ENCODE data around the gene DHRS9. TPM values are rescaled to one million over a fixed set of nuclear protein-coding genes. Genes with fewer than 3 reads are reported as not detected.

DHRS9 gene
- total RNA-seq, 1 donor from 2014 or later: 5.8 TPM

DNA sequence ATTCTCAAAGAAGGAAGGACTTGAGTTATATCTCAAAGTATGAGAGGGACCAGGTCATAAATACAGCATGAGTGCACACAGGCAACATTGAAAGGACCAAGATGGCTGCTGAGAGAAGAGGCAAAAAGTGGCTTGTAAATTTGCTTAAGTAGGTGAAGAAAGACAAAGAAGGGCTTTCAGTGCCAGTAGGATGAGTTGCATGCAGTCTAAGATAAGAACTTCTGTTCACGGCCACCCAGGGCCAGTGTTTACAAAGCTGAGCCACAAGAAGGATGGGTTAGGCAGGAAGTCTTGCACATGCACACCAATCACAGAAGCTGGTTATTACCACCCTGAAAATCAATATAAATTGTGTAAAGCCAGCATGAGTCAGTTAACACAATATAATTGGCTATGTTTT, 35.1 kb upstream of the DHRS9 start:
- TF ChIP-seq, protein P1, sequence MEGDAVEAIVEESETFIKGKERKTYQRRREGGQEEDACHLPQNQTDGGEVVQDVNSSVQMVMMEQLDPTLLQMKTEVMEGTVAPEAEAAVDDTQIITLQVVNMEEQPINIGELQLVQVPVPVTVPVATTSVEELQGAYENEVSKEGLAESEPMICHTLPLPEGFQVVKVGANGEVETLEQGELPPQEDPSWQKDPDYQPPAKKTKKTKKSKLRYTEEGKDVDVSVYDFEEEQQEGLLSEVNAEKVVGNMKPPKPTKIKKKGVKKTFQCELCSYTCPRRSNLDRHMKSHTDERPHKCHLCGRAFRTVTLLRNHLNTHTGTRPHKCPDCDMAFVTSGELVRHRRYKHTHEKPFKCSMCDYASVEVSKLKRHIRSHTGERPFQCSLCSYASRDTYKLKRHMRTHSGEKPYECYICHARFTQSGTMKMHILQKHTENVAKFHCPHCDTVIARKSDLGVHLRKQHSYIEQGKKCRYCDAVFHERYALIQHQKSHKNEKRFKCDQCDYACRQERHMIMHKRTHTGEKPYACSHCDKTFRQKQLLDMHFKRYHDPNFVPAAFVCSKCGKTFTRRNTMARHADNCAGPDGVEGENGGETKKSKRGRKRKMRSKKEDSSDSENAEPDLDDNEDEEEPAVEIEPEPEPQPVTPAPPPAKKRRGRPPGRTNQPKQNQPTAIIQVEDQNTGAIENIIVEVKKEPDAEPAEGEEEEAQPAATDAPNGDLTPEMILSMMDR (IDR thresholded peaks at IDR 0.05; ENCODE audit: insufficient read depth, low read length, severe bottlenecking): no peak
- no peak overlapping the region for H3K4me3 ChIP-seq (ENCODE audit: low read depth, low read length)
- no peaks in the 10 kb centered on the region for H3K36me3 ChIP-seq (ENCODE audit: control insufficient read depth, insufficient read depth, low read length)
- DNase-seq (ENCODE audit: low read depth) (peak; percentile 68), FAIRE-seq (no peak)
- no peaks in the 10 kb centered on the region for H3K27me3 ChIP-seq (ENCODE audit: control insufficient read depth, insufficient read depth, low read length)

GRCh38 chr2:169034984-169035544, 34.3 kb upstream of the DHRS9 start:
- DNase-seq (ENCODE audit: low read depth) (no peak), FAIRE-seq (peak; percentile 75)
- no peaks in the 10 kb centered on the region for H3K36me3 ChIP-seq (ENCODE audit: control insufficient read depth, insufficient read depth, low read length)
- H3K4me3 ChIP-seq (ENCODE audit: low read depth, low read length): no peak overlapping the region
- TF ChIP-seq, protein P1 (IDR thresholded peaks at IDR 0.05; ENCODE audit: insufficient read depth, low read length, severe bottlenecking): no peak
- no peaks in the 10 kb centered on the region for H3K27me3 ChIP-seq (ENCODE audit: control insufficient read depth, insufficient read depth, low read length)

GRCh38 chr2:169035887-169036286, 33.5 kb upstream of the DHRS9 start:
- Histone ChIP-seq H3K36me3 (ENCODE audit: control insufficient read depth, insufficient read depth, low read length) (no peaks in the 10 kb centered on the region), H3K4me3 (ENCODE audit: low read depth, low read length) (no peak overlapping the region)
- FAIRE-seq: no peak

DNA sequence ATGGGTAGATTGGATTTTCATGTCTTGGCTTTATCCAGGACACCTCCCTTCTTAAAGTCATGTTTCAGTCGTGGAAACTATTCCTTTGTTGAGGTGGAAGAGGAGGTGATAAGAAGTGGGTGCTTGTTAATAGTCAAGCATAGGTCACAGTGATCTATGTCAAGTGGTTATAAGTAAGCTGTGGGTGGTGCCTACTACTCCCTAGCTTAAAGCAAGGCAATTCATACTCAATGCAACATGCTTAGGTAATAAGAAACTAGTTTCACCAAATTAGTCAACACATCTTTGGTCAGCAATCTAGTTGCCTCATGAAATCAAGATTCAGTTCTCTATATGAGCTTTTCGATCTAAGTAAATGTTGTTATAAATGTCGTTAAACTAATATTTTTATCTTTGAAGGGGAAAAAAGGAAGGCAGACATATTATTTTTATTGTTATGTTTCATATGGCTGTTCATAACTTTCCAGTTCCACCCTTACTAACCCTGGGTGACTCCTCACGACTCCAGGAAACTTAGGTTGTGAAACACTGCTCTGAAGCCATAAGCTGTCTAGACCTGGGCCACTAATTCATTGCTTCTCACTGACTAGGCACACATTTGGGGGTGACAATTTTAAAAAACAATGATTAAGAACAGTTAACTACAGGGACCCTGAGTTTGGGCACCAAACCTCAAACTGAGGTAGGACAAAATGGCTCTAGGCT, 32.5 kb upstream of the DHRS9 start:
- no peak overlapping the region for H3K4me3 ChIP-seq (ENCODE audit: low read depth, low read length)
- DNase-seq (ENCODE audit: low read depth): peak; percentile 75
- no peaks in the 10 kb centered on the region for H3K36me3 ChIP-seq (ENCODE audit: control insufficient read depth, insufficient read depth, low read length)
- TF ChIP-seq, protein P1 (IDR thresholded peaks at IDR 0.05; ENCODE audit: insufficient read depth, low read length, severe bottlenecking): no peak
- no peak for FAIRE-seq
- no peaks in the 10 kb centered on the region for H3K27me3 ChIP-seq (ENCODE audit: control insufficient read depth, insufficient read depth, low read length)

More at GRCh38 chr2:169035887-169036286, 33.5 kb upstream of the DHRS9 start:
- TF ChIP-seq, protein P1 (IDR thresholded peaks at IDR 0.05; ENCODE audit: insufficient read depth, low read length, severe bottlenecking): no peak
- H3K27me3 ChIP-seq (ENCODE audit: control insufficient read depth, insufficient read depth, low read length): no peaks in the 10 kb centered on the region
- no peak for DNase-seq (ENCODE audit: low read depth)

DNA sequence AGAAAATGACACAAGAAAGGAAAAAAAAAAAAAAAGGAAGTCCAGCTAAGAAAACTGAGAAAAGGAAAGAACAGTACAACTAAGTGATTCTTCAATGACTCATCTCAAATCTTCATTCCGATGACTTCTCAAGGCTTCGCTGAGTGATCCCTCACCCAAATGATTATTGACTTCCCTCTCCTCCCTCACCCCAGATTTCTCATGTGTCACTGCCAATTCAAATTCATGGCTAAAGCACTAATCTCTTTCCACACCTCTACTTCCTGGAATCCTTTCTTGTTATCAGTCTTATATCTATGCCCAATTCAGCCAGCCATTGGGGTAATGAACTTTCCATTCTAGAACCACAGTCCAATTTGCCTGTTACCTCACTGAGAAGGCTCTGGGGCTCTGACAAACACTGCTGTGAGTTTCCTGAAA, 31.0 kb upstream of the DHRS9 start:
- Histone ChIP-seq H3K4me3 (ENCODE audit: low read depth, low read length) (no peak overlapping the region), H3K36me3 (ENCODE audit: control insufficient read depth, insufficient read depth, low read length) (no peaks in the 10 kb centered on the region), H3K27me3 (ENCODE audit: control insufficient read depth, insufficient read depth, low read length) (no peaks in the 10 kb centered on the region)
- TF ChIP-seq, protein P1 (IDR thresholded peaks at IDR 0.05; ENCODE audit: insufficient read depth, low read length, severe bottlenecking): no peak
- FAIRE-seq (no peak), DNase-seq (ENCODE audit: low read depth) (peak; percentile 96)
